ENCODE results near the gene DISP2. TPM values are rescaled to one million over a fixed set of nuclear protein-coding genes. Genes with fewer than 3 reads are reported as not detected.

The DISP2 gene
- total and polyA plus RNA-seq, 9 of the 15 experiments (the other 6 are each of a cell fraction or from before 2014, with no cell fraction given), result 0.06 to 0.89 (median 0.15) TPM; not detected in 1

DNA sequence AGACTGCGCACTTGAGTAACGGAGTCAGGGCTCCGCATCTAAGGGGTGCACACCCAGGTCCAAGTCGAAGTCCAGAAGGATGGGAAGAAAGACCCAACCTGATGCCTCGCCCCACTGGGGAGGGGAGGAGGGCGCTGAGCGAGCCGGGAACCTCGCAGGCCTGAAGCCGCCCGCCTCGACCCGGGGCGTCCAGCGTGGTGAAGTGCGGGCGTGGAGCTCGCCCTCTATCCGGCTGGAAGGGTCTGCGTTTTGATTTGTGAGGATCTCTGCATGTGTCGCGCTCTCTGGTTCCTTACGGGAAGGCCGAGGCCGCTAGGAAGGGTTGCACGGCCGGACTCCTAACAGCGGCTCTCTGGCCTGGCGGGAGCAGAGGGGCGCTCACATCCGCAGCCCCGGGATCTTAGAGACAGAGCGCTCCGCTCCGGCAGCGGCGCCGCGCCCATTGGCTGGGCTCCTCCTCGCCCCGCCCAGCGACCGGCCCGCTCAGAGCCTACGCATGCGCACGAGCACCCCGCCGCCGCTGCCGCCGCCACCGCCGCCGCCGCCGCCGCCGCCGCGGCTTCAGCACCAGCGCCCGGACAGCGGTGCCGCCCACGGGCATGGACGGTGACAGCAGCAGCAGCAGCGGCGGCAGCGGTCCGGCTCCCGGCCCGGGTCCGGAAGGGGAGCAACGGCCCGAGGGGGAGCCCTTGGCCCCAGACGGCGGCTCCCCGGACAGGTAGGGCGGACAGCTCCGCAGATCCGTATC, at the start of gene DISP2 (continued):
- TF ChIP-seq CUX1 (CRISPR knock-in tag; IDR thresholded peaks at IDR 0.05) (no peak), ARNT (IDR thresholded peaks at IDR 0.05) (no peak), NCOA1 (IDR thresholded peaks at IDR 0.05; ENCODE audit: low read depth) (no peak), TAF15 (IDR thresholded peaks at IDR 0.05; ENCODE audit: low read depth, low read length) (no peak), MXD1 (CRISPR knock-in tag; IDR thresholded peaks at IDR 0.05; ENCODE audit: borderline replicate concordance, poor library complexity, severe bottlenecking) (peak; percentile 82), MCM2 (IDR thresholded peaks at IDR 0.05; ENCODE audit: low read depth) (no peak), ZFX (CRISPR knock-in tag; IDR thresholded peaks at IDR 0.05) (no peak), CBX2 (IDR thresholded peaks at IDR 0.05; ENCODE audit: insufficient read depth, low read length, poor library complexity, severe bottlenecking) (no peak), MBD2 (IDR thresholded peaks at IDR 0.05; ENCODE audit: borderline replicate concordance, low read depth) (no peak), ZBTB8A (IDR thresholded peaks at IDR 0.05; ENCODE audit: partially characterized antibody) (no peak), ZNF699 (CRISPR knock-in tag; IDR thresholded peaks at IDR 0.05; ENCODE audit: insufficient replicate concordance) (no peak), NRF1 (conservative IDR thresholded peaks at IDR 0.05 in 1 of 2, IDR thresholded peaks at IDR 0.05 in 1 of 2) (peak; percentile 94 to 96), SIN3B (IDR thresholded peaks at IDR 0.05; ENCODE audit: low read depth) (peak; percentile 38; the same call in 1 of the 2 replicates), MTA1 (IDR thresholded peaks at IDR 0.05; ENCODE audit: borderline replicate concordance) (no peak), ZNF511 (CRISPR knock-in tag; IDR thresholded peaks at IDR 0.05) (no peak; the same call in 1 of the 2 replicates), HDGF (IDR thresholded peaks at IDR 0.05) (no peak), ZNF311 (CRISPR knock-in tag; IDR thresholded peaks at IDR 0.05) (no peak), TFAP4 (CRISPR knock-in tag; IDR thresholded peaks at IDR 0.05; ENCODE audit: borderline replicate concordance) (peak; percentile 63; the same call in 1 of the 2 replicates)
- TF ChIP-seq, protein P1, sequence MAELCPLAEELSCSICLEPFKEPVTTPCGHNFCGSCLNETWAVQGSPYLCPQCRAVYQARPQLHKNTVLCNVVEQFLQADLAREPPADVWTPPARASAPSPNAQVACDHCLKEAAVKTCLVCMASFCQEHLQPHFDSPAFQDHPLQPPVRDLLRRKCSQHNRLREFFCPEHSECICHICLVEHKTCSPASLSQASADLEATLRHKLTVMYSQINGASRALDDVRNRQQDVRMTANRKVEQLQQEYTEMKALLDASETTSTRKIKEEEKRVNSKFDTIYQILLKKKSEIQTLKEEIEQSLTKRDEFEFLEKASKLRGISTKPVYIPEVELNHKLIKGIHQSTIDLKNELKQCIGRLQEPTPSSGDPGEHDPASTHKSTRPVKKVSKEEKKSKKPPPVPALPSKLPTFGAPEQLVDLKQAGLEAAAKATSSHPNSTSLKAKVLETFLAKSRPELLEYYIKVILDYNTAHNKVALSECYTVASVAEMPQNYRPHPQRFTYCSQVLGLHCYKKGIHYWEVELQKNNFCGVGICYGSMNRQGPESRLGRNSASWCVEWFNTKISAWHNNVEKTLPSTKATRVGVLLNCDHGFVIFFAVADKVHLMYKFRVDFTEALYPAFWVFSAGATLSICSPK (IDR thresholded peaks at IDR 0.05; ENCODE audit: borderline replicate concordance), result no peak

Measured in K562 (cell line).